Measurements from ENCODE around the gene ZNF580.

Gene ZNF580

DNA sequence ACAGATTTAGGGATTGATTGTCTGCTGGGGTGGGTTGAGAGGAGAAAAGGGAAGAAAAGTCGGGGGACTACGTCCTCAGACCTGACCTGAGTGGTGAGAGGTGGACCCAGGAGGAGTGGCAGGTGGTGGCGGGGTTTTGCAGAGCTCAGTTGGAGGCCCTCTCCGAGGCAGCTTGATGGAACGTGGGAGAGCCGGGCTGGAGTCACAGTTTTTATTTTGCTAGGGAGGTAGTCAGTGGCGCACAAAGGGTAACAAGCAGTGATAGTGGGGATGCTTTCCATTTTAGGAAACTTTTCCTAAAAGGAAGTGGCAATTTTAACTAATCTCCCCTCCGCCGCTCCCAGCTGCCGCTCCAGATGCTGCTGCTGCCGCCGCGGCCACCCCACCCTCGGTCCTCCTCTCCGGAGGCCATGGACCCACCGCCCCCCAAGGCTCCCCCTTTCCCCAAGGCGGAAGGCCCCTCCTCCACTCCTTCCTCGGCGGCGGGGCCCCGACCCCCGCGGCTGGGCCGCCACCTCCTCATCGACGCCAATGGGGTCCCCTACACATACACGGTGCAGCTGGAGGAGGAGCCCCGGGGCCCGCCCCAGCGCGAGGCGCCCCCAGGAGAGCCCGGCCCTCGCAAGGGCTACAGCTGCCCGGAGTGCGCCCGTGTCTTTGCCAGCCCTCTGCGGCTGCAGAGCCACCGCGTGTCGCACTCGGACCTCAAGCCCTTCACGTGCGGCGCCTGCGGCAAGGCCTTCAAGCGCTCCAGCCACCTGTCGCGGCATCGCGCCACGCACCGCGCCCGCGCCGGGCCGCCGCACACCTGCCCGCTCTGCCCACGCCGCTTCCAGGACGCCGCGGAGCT lies 1.6 kb downstream of the ZNF580 start:
- TF ChIP-seq, protein P1, sequence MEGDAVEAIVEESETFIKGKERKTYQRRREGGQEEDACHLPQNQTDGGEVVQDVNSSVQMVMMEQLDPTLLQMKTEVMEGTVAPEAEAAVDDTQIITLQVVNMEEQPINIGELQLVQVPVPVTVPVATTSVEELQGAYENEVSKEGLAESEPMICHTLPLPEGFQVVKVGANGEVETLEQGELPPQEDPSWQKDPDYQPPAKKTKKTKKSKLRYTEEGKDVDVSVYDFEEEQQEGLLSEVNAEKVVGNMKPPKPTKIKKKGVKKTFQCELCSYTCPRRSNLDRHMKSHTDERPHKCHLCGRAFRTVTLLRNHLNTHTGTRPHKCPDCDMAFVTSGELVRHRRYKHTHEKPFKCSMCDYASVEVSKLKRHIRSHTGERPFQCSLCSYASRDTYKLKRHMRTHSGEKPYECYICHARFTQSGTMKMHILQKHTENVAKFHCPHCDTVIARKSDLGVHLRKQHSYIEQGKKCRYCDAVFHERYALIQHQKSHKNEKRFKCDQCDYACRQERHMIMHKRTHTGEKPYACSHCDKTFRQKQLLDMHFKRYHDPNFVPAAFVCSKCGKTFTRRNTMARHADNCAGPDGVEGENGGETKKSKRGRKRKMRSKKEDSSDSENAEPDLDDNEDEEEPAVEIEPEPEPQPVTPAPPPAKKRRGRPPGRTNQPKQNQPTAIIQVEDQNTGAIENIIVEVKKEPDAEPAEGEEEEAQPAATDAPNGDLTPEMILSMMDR (IDR thresholded peaks at IDR 0.05; ENCODE audit: insufficient read depth, low read depth, low read length, missing control alignments) = no peak
- H3K4me3 ChIP-seq (ENCODE audit: low read depth, low read length) = peak overlapping the region; percentile 92
- DNase-seq (ENCODE audit: low read depth) = peak; percentile 49

DNA sequence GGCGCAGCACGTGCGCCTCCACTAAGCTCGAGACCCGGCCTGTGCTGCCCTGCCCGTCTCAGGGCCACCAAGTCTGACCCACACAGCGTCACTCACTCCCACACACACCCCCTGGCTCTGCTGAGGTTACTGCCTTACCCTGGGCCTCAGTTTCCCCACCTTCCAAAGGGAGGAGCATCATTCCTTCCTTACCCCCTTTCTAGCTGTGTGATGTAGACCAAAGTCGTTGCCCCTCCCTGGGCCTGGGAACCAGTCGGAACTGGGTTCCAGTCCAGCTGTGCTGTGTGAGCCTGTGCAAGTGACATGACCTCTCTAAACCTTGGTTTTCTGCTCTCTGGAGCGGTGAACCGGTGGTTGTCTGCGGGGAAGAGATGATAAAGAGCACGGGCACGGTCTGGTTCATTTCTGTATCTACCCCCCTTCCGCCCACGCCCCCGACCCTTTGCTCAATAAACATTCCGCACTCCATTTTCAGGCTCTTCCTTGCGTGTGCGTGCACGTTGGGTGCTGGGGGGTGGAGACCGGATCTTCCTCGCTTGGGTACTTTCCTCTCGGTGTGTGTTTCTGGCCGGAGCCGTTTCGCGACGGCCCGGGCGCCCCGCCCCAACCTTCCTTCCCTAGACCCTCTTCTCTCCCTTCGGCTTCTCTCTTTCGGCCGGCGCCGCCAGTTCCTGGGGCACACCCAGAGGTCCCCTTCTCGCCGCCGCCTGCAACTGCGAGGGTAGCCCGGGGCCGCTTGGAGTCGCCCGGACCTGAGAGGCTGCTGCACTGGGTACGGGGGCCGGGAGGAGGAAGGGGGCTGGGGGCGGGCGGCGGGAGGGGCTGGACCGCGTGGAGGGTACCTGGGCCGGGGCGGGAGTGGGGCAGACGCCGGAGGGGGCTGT lies 2.4 kb downstream of the ZNF580 start, which contains the start of gene ZNF581:
ZNF581 (plus strand) TSS at position 647 of the 884 bp plus-strand sequence. CDS start 923 bp downstream, outside the sequence.
- peak; percentile 91 for DNase-seq (ENCODE audit: low read depth)
- TF ChIP-seq, protein P1 (IDR thresholded peaks at IDR 0.05; ENCODE audit: insufficient read depth, low read depth, low read length, missing control alignments) = no peak
- H3K4me3 ChIP-seq (ENCODE audit: low read depth, low read length) = peak within 1 kb of the TSS; percentile 92

DNA sequence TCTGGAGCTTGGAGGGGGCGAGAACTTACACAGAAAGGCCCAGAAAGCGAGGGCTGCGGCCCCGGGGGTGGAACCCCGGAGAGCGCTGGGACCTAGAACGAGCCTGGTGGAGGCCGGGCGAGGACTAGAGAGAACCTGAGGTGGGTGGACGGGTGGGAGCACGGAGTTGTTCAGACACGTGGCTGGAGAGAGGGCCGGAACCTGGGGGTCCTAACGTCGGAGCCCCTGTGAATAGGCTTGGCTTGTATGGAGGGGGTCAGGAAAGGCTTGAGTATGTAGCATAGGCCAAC lies 3.0 kb downstream of the ZNF580 start:
- peak overlapping the region; percentile 92 for H3K4me3 ChIP-seq (ENCODE audit: low read depth, low read length)
- TF ChIP-seq, protein P1 (IDR thresholded peaks at IDR 0.05; ENCODE audit: insufficient read depth, low read depth, low read length, missing control alignments) = no peak
- no peak for DNase-seq (ENCODE audit: low read depth)

DNA sequence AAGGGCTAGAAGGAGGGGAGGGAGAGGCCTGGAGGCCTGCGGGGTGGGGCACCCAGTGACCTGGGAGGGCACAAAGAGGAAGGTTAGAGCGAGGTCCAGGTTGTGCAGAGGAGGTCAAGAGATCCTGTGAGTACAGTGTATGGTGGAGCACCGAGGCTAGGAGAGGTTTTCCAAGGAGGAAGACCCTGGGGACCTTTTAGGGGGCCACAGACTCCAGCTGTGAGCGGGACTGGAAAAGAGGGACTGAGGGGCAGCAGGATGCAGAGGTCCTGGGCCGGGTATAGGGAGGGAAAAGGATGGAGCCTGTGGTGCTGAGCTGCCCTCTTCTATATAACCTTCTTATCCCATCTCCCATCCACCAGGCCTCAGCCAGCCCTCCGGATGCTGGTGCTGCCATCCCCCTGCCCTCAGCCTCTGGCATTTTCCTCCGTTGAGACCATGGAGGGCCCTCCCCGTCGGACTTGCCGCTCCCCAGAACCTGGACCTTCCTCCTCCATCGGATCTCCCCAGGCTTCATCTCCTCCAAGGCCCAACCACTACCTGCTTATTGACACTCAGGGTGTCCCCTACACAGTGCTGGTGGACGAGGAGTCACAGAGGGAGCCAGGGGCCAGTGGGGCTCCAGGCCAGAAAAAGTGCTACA lies 3.5 kb downstream of the ZNF580 start:
- peak overlapping the region; percentile 92 for H3K4me3 ChIP-seq (ENCODE audit: low read depth, low read length)
- TF ChIP-seq, protein P1 (IDR thresholded peaks at IDR 0.05; ENCODE audit: insufficient read depth, low read depth, low read length, missing control alignments) = no peak
- DNase-seq (ENCODE audit: low read depth) = no peak

DNA sequence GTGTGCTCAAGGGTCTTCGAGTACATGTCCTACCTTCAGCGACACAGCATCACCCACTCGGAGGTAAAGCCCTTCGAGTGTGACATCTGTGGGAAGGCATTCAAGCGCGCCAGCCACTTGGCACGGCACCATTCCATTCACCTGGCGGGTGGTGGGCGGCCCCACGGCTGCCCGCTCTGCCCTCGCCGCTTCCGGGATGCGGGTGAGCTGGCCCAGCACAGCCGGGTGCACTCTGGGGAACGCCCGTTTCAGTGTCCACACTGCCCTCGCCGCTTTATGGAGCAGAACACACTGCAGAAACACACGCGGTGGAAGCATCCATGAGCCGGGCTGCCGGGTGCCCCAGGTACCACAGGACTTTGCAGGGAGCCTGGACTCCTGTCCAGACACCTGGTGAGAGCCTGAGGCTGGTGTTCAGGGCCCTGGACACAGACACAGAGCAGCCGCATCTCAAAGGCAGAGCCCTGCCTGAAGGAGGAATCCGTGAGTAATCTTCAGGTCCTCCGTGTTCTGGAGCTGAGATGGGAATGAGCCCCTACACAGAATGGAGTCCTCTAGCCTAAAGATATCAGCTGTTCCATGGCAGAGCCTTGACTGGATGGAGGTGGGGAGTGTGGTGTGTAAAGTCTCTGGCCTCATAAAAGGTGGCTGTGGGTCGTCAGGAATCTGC lies 4.2 kb downstream of the ZNF580 start:
- DNase-seq (ENCODE audit: low read depth) = peak; percentile 35
- TF ChIP-seq, protein P1 (IDR thresholded peaks at IDR 0.05; ENCODE audit: insufficient read depth, low read depth, low read length, missing control alignments) = no peak
- H3K4me3 ChIP-seq (ENCODE audit: low read depth, low read length) = peak overlapping the region; percentile 92

DNA sequence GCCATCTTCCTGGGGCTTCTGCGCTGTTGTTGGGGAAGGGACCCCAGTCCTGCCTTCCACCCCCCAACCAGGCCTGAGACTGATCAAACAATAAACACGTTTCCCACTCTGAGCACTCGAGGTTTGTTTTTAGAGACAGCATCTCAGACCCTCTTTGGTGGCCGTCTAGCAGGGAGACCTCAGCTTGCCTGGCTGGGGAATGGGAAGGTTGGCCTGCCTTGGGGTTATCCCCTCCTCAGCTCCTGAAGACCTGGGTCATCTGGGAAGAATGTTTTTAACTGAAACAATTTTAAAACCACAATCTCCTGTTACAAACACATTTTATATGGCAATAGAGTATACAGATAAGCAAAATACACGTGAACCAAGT lies 4.7 kb downstream of the ZNF580 start:
- no peak for DNase-seq (ENCODE audit: low read depth)
- H3K4me3 ChIP-seq (ENCODE audit: low read depth, low read length) = peak overlapping the region; percentile 92; the same call in 1 of the 2 replicates
- TF ChIP-seq, protein P1 (IDR thresholded peaks at IDR 0.05; ENCODE audit: insufficient read depth, low read depth, low read length, missing control alignments) = no peak
